ENCODE results near the gene FITM2.
A peak's percentile ranks its signal among the peaks of the same experiment; 100 is the strongest.
"Not testable (repeated sequence)": the region's sequence is repeated elsewhere in the genome, so short reads cannot be mapped to it uniquely, and the experiment has no call there.

FITM2 gene

GRCh38 chr20:44324343-44324742, 13.3 kb upstream of the FITM2 start:
- DNase-seq (ENCODE audit: low spot score in 2 of 2) = no peak
- no peaks in the 10 kb centered on the region for H3K9me3 Mint-ChIP-seq
- no peak overlapping the region for H3K4me3 Mint-ChIP-seq
- ATAC-seq (replicated peaks; ENCODE audit: extremely low read depth, poor library complexity, severe bottlenecking) = no peak
- H3K36me3 Mint-ChIP-seq (ENCODE audit: insufficient read depth) = no peaks in the 10 kb centered on the region
- H3K4me1 Mint-ChIP-seq = peaks cover 6% of the 10 kb centered on the region
- H3K27ac Mint-ChIP-seq (ENCODE audit: low read depth) = no peak overlapping the region
- peaks cover 26% of the 10 kb centered on the region for H3K27me3 Mint-ChIP-seq

- ATAC-seq (replicated peaks; ENCODE audit: extremely low read depth, poor library complexity, severe bottlenecking) (no peak), DNase-seq (ENCODE audit: low spot score in 2 of 2) (no peak)
- H3K36me3 Mint-ChIP-seq (ENCODE audit: insufficient read depth) = no peaks in the 10 kb centered on the region
- no peaks in the 10 kb centered on the region for H3K9me3 Mint-ChIP-seq
- no peaks in the 10 kb centered on the region for H3K4me1 Mint-ChIP-seq
- no peak overlapping the region for H3K4me3 Mint-ChIP-seq
- H3K27me3 Mint-ChIP-seq = peaks cover 16% of the 10 kb centered on the region
- H3K27ac Mint-ChIP-seq (ENCODE audit: low read depth) = no peak overlapping the region
Observed at GRCh38 chr20:44319839-44320422, 8.9 kb upstream of the FITM2 start.

GRCh38 chr20:44314870-44315269, 3.9 kb upstream of the FITM2 start:
- DNase-seq (ENCODE audit: low spot score in 2 of 2) = no peak
- H3K4me3 Mint-ChIP-seq = no peak overlapping the region
- H3K9me3 Mint-ChIP-seq = no peaks in the 10 kb centered on the region

GRCh38 chr20:44309763-44310663, 989 bp downstream of the FITM2 start:
- H3K9me3 Mint-ChIP-seq = no peaks in the 10 kb centered on the region
- H3K4me3 Mint-ChIP-seq = peak overlapping the region; percentile 87
- H3K4me1 Mint-ChIP-seq = peaks cover 29% of the 10 kb centered on the region
- DNase-seq (ENCODE audit: low spot score in 2 of 2) (no peak), ATAC-seq (replicated peaks; ENCODE audit: extremely low read depth, poor library complexity, severe bottlenecking) (no peak)
- H3K27me3 Mint-ChIP-seq = no peaks in the 10 kb centered on the region
- peaks cover 15% of the 10 kb centered on the region for H3K36me3 Mint-ChIP-seq (ENCODE audit: insufficient read depth)
- H3K27ac Mint-ChIP-seq (ENCODE audit: low read depth) = peak overlapping the region; percentile 90

More at GRCh38 chr20:44314870-44315269, 3.9 kb upstream of the FITM2 start:
- no peak overlapping the region for H3K27ac Mint-ChIP-seq (ENCODE audit: low read depth)
- peaks cover 8% of the 10 kb centered on the region for H3K27me3 Mint-ChIP-seq
- peaks cover 13% of the 10 kb centered on the region for H3K36me3 Mint-ChIP-seq (ENCODE audit: insufficient read depth)
- no peak for ATAC-seq (replicated peaks; ENCODE audit: extremely low read depth, poor library complexity, severe bottlenecking)
- peaks cover 16% of the 10 kb centered on the region for H3K4me1 Mint-ChIP-seq

GRCh38 chr20:44306927-44307326, 4.1 kb downstream of the FITM2 start:
- ATAC-seq (replicated peaks; ENCODE audit: extremely low read depth, poor library complexity, severe bottlenecking) (no peak), DNase-seq (ENCODE audit: low spot score in 2 of 2) (no peak)
- peaks cover 19% of the 10 kb centered on the region for H3K36me3 Mint-ChIP-seq (ENCODE audit: insufficient read depth)
- H3K4me1 Mint-ChIP-seq = peaks cover 34% of the 10 kb centered on the region
- no peak overlapping the region for H3K27ac Mint-ChIP-seq (ENCODE audit: low read depth)
- no peaks in the 10 kb centered on the region for H3K27me3 Mint-ChIP-seq
- no peak overlapping the region for H3K4me3 Mint-ChIP-seq
- H3K9me3 Mint-ChIP-seq = no peaks in the 10 kb centered on the region

- ATAC-seq (replicated peaks; ENCODE audit: extremely low read depth, poor library complexity, severe bottlenecking) = no peak
- H3K4me3 Mint-ChIP-seq = no peak overlapping the region
- no peak for DNase-seq (ENCODE audit: low spot score in 2 of 2)
Observed at GRCh38 chr20:44304383-44304782, 6.6 kb downstream of the FITM2 start.

GRCh38 chr20:44302736-44303135, 8.3 kb downstream of the FITM2 start:
- no peak overlapping the region for H3K27ac Mint-ChIP-seq (ENCODE audit: low read depth)
- ATAC-seq (replicated peaks; ENCODE audit: extremely low read depth, poor library complexity, severe bottlenecking) (no peak), DNase-seq (ENCODE audit: low spot score in 2 of 2) (no peak)
- no peaks in the 10 kb centered on the region for H3K27me3 Mint-ChIP-seq
- H3K4me1 Mint-ChIP-seq = peaks cover 11% of the 10 kb centered on the region
- H3K9me3 Mint-ChIP-seq = no peaks in the 10 kb centered on the region
- H3K4me3 Mint-ChIP-seq = no peak overlapping the region
- peaks cover 8% of the 10 kb centered on the region for H3K36me3 Mint-ChIP-seq (ENCODE audit: insufficient read depth)

More at GRCh38 chr20:44304383-44304782, 6.6 kb downstream of the FITM2 start:
- peaks cover 8% of the 10 kb centered on the region for H3K36me3 Mint-ChIP-seq (ENCODE audit: insufficient read depth)
- no peaks in the 10 kb centered on the region for H3K9me3 Mint-ChIP-seq
- no peaks in the 10 kb centered on the region for H3K27me3 Mint-ChIP-seq
- no peak overlapping the region for H3K27ac Mint-ChIP-seq (ENCODE audit: low read depth)
- peaks cover 13% of the 10 kb centered on the region for H3K4me1 Mint-ChIP-seq

- peaks cover 8% of the 10 kb centered on the region for H3K36me3 Mint-ChIP-seq (ENCODE audit: insufficient read depth)
- H3K4me1 Mint-ChIP-seq = peaks cover 10% of the 10 kb centered on the region
- DNase-seq (ENCODE audit: low spot score in 2 of 2) = no peak
- no peak for ATAC-seq (replicated peaks; ENCODE audit: extremely low read depth, poor library complexity, severe bottlenecking)
- no peaks in the 10 kb centered on the region for H3K9me3 Mint-ChIP-seq
- no peaks in the 10 kb centered on the region for H3K27me3 Mint-ChIP-seq
- H3K4me3 Mint-ChIP-seq = no peak overlapping the region
- no peak overlapping the region for H3K27ac Mint-ChIP-seq (ENCODE audit: low read depth)
Observed at GRCh38 chr20:44302026-44302669, 8.9 kb downstream of the FITM2 start.

GRCh38 chr20:44301285-44301684, 9.7 kb downstream of the FITM2 start:
- DNase-seq (ENCODE audit: low spot score in 2 of 2) = no peak
- Mint-ChIP-seq H3K4me3 (no peak overlapping the region), H3K9me3 (no peaks in the 10 kb centered on the region), H3K27ac (ENCODE audit: low read depth) (no peak overlapping the region), H3K27me3 (no peaks in the 10 kb centered on the region), H3K36me3 (ENCODE audit: insufficient read depth) (peaks cover 8% of the 10 kb centered on the region), H3K4me1 (peaks cover 4% of the 10 kb centered on the region)
- ATAC-seq (replicated peaks; ENCODE audit: extremely low read depth, poor library complexity, severe bottlenecking) = no peak

- H3K36me3 Mint-ChIP-seq (ENCODE audit: insufficient read depth); H3K27me3 Mint-ChIP-seq; H3K9me3 Mint-ChIP-seq; H3K4me3 Mint-ChIP-seq; DNase-seq (ENCODE audit: low spot score in 2 of 2); H3K27ac Mint-ChIP-seq (ENCODE audit: low read depth); H3K4me1 Mint-ChIP-seq; ATAC-seq (replicated peaks; ENCODE audit: extremely low read depth, poor library complexity, severe bottlenecking): not testable (repeated sequence)
Observed at GRCh38 chr20:44299011-44299535, 11.9 kb downstream of the FITM2 start.

GRCh38 chr20:44297721-44298120, 13.3 kb downstream of the FITM2 start:
- Mint-ChIP-seq H3K27ac (ENCODE audit: low read depth) (no peak overlapping the region), H3K27me3 (no peaks in the 10 kb centered on the region), H3K9me3 (no peaks in the 10 kb centered on the region), H3K36me3 (ENCODE audit: insufficient read depth) (peaks cover 5% of the 10 kb centered on the region), H3K4me1 (no peaks in the 10 kb centered on the region), H3K4me3 (no peak overlapping the region)
- ATAC-seq (replicated peaks; ENCODE audit: extremely low read depth, poor library complexity, severe bottlenecking) (no peak), DNase-seq (ENCODE audit: low spot score in 2 of 2) (no peak)

- Mint-ChIP-seq H3K36me3 (ENCODE audit: insufficient read depth) (peaks cover 5% of the 10 kb centered on the region), H3K27ac (ENCODE audit: low read depth) (no peak overlapping the region), H3K4me1 (no peaks in the 10 kb centered on the region), H3K9me3 (no peaks in the 10 kb centered on the region), H3K27me3 (no peaks in the 10 kb centered on the region), H3K4me3 (no peak overlapping the region)
- ATAC-seq (replicated peaks; ENCODE audit: extremely low read depth, poor library complexity, severe bottlenecking) (no peak), DNase-seq (ENCODE audit: low spot score in 2 of 2) (no peak)
Observed at GRCh38 chr20:44296011-44296410, 15.0 kb downstream of the FITM2 start.

Measured in central memory CD8-positive, alpha-beta T cell (primary cell).